NCI-H2107 treated with DMSO at 0.1 percent for 48 hours (cell line): Measurements from ENCODE around the gene PRR30.
"Not testable (repeated sequence)": the region's sequence is repeated elsewhere in the genome, so short reads cannot be mapped to it uniquely, and the experiment has no call there.

Source experiments
- DNase-seq: peaks from one replicate; lab custom pipeline; 2025; ENCODE audit not compliant: unreplicated experiment; lab: John Stamatoyannopoulos, UW

PRR30 gene

GRCh38 chr2:27139310-27139709 is at the start of gene PRR30:
Gene PRR30 (minus strand): TSS chr2:27139410. CDS start chr2:27138329, 1,081 bp downstream.
- no peak for DNase-seq

GRCh38 chr2:27186613-27187345 is 47.6 kb upstream of the PRR30 start:
- no peak for DNase-seq

- DNase-seq = no peak
Measured at GRCh38 chr2:27185331-27186026, 46.3 kb upstream of the PRR30 start.

GRCh38 chr2:27184115-27184514 is 44.9 kb upstream of the PRR30 start:
- DNase-seq = no peak

GRCh38 chr2:27182346-27182745 is 43.1 kb upstream of the PRR30 start:
- no peak for DNase-seq

GRCh38 chr2:27179344-27180000 is 40.3 kb upstream of the PRR30 start:
- DNase-seq = no peak

GRCh38 chr2:27178469-27178868 is 39.3 kb upstream of the PRR30 start:
- no peak for DNase-seq

GRCh38 chr2:27177441-27178351 is 38.5 kb upstream of the PRR30 start:
- no peak for DNase-seq

GRCh38 chr2:27175781-27176180 is 36.6 kb upstream of the PRR30 start:
- DNase-seq = not testable (repeated sequence)

- no peak for DNase-seq
Measured at GRCh38 chr2:27175330-27175729, 36.1 kb upstream of the PRR30 start.

GRCh38 chr2:27174638-27175037 is 35.4 kb upstream of the PRR30 start:
- no peak for DNase-seq

- DNase-seq = no peak
Measured at GRCh38 chr2:27171351-27171848, 32.2 kb upstream of the PRR30 start.

- no peak for DNase-seq
Measured at GRCh38 chr2:27170581-27171337, 31.5 kb upstream of the PRR30 start.

- DNase-seq = no peak
Measured at GRCh38 chr2:27164960-27165763, 26.0 kb upstream of the PRR30 start.

- DNase-seq = no peak
Measured at GRCh38 chr2:27162151-27163121, 23.2 kb upstream of the PRR30 start.

- DNase-seq = no peak
Measured at GRCh38 chr2:27160191-27160590, 21.0 kb upstream of the PRR30 start.

- no peak for DNase-seq
Measured at GRCh38 chr2:27159271-27159670, 20.1 kb upstream of the PRR30 start.

- no peak for DNase-seq
Measured at GRCh38 chr2:27158468-27158867, 19.3 kb upstream of the PRR30 start.
